H1 (cell line): Measurements from ENCODE around the gene LUC7L3. TPM values are rescaled to one million over a fixed set of nuclear protein-coding genes. Genes with fewer than 3 reads are reported as not detected.

Experiments
- CTCF ChIA-PET: fragments of 300-600 bp; sonication (Branson Sonifier 250); formaldehyde crosslinking; loops from one replicate; lab custom pipeline; 2021; ENCODE audit not compliant: partially characterized antibody; lab: Charles Lee
- POLR2A ChIA-PET: fragments of 300-600 bp; sonication (Branson Sonifier 250); formaldehyde crosslinking; loops from one replicate; lab custom pipeline; 2021; ENCODE audit warnings: inconsistent platforms; ENCODE audit not compliant: partially characterized antibody; lab: Charles Lee
- DNase-seq, 2 experiments: peaks; one replicate each; pipeline versions ENCODE4 v3.0.0 to v3.0.0-alpha.2; 2010 to 2022; ENCODE audit warnings: low spot score in 2 of 2, low read depth in 1 of 2, mixed read lengths in 1 of 2
- FAIRE-seq: peaks from 2 replicates; lab custom pipeline; 2011; peaks lifted over from hg19 to GRCh38; lab: Jason Lieb, UNC
- H2AFZ ChIP-seq: 2 replicates; pipeline ENCODE4 v1.8.1; 2012; ENCODE audit warnings: low read length, inconsistent platforms
- H2AK5ac ChIP-seq: 2 replicates; pipeline ENCODE4 v1.6.1; 2013; ENCODE audit warnings: low read depth, low read length
- H2BK120ac ChIP-seq: replicated peaks from 2 replicates; pipeline ENCODE3; 2013; ENCODE audit warnings: low read depth, low read length, inconsistent platforms
- H2BK12ac ChIP-seq: 2 replicates; pipeline ENCODE4 v1.6.1; 2013; ENCODE audit warnings: low read depth, low read length
- H2BK15ac ChIP-seq: 2 replicates; pipeline ENCODE4 v1.6.1; 2013; ENCODE audit warnings: low read length
- H2BK20ac ChIP-seq: 2 replicates; pipeline ENCODE4 v1.6.1; 2013; ENCODE audit warnings: low read length
- H2BK5ac ChIP-seq: 2 replicates; pipeline ENCODE4 v1.6.1; 2013; ENCODE audit warnings: low read depth, low read length
- H3K14ac ChIP-seq: 2 replicates; pipeline ENCODE4 v1.6.1; 2013; ENCODE audit warnings: inconsistent platforms; ENCODE audit not compliant: insufficient read length
- H3K18ac ChIP-seq: 2 replicates; pipeline ENCODE4 v1.6.1; 2013; ENCODE audit warnings: low read length; ENCODE audit errors: extremely low read depth
- H3K23ac ChIP-seq: 2 replicates; pipeline ENCODE4 v1.6.1; 2013; ENCODE audit warnings: inconsistent platforms; ENCODE audit not compliant: insufficient read length
- H3K23me2 ChIP-seq: 2 replicates; pipeline ENCODE4 v1.6.1; 2013; ENCODE audit warnings: low read depth, low read length
- H3K27ac ChIP-seq: 2 replicates; pipeline ENCODE4 v1.6.1; 2011; ENCODE audit warnings: low read depth, low read length, inconsistent platforms
- H3K27me3 ChIP-seq, 4 experiments: replicated peaks in 1 of 4; 1 replicate in 1 of 4; 2 replicates in 3 of 4; pipeline versions ENCODE4 v1.6.1 to v1.8.1; 2011 to 2013; ENCODE audit warnings: low read length in 3 of 4, mild to moderate bottlenecking in 3 of 4, inconsistent platforms in 2 of 4, mixed read lengths in 2 of 4, moderate library complexity in 1 of 4; ENCODE audit not compliant: control insufficient read depth in 3 of 4, insufficient read depth in 3 of 4; ENCODE audit errors: extremely low read depth in 1 of 4
- H3K36me3 ChIP-seq, 4 experiments: 2 replicates each; pipeline versions ENCODE4 v1.6.1 to v1.8.1; 2011 to 2013; ENCODE audit warnings: mild to moderate bottlenecking in 4 of 4, low read length in 3 of 4, moderate library complexity in 2 of 4, control low read depth in 1 of 4, inconsistent platforms in 1 of 4; ENCODE audit not compliant: insufficient read depth in 4 of 4, control insufficient read depth in 2 of 4
- H3K4ac ChIP-seq: replicated peaks from 2 replicates; pipeline ENCODE3; 2013; ENCODE audit warnings: low read length, low read depth, mixed read lengths, inconsistent platforms; ENCODE audit not compliant: insufficient read length
- H3K4me1 ChIP-seq, 4 experiments: replicated peaks in 1 of 4; 1 replicate in 1 of 4; 2 replicates in 3 of 4; pipeline versions ENCODE4 v1.6.1 to v1.8.1; 2011 to 2013; ENCODE audit warnings: low read length in 3 of 4, inconsistent platforms in 2 of 4, mixed read lengths in 1 of 4; ENCODE audit not compliant: insufficient read depth in 4 of 4, control insufficient read depth in 3 of 4
- H3K4me2 ChIP-seq, 2 experiments: 2 replicates each; pipeline versions ENCODE4 v1.6.1 to v1.8.1; 2011 to 2013; ENCODE audit warnings: low read depth in 2 of 2, low read length in 2 of 2, control low read depth in 1 of 2, inconsistent platforms in 1 of 2, mild to moderate bottlenecking in 1 of 2; ENCODE audit not compliant: insufficient read depth in 1 of 2
- H3K4me3 ChIP-seq, 4 experiments: fragments of 200-600, 300-600 bp in 1 of 4; sonication (generic), shearing (Covaris generic), sonication (Bioruptor Twin) in 1 of 4; 2 replicates each; pipeline versions ENCODE4 v1.5.1 to v1.8.1; 2011 to 2016; ENCODE audit warnings: low read length in 4 of 4, low read depth in 3 of 4, control low read depth in 2 of 4, inconsistent platforms in 2 of 4, mild to moderate bottlenecking in 2 of 4, mixed read lengths in 1 of 4, moderate library complexity in 1 of 4; ENCODE audit not compliant: insufficient read depth in 2 of 4; ENCODE audit errors: extremely low read depth in 1 of 4
- H3K56ac ChIP-seq: replicated peaks from 2 replicates; pipeline ENCODE3; 2013; ENCODE audit warnings: low read depth, mild to moderate bottlenecking, mixed read lengths, low read length, inconsistent platforms; ENCODE audit not compliant: insufficient read length
- H3K79me1 ChIP-seq: 2 replicates; pipeline ENCODE4 v1.6.1; 2013; ENCODE audit warnings: low read depth, low read length, control low read depth
- H3K79me2 ChIP-seq, 2 experiments: 2 replicates each; pipeline versions ENCODE4 v1.6.1 to v1.8.1; 2012 to 2013; ENCODE audit warnings: low read length in 2 of 2, mild to moderate bottlenecking in 2 of 2, inconsistent platforms in 1 of 2; ENCODE audit not compliant: insufficient read depth in 2 of 2, control insufficient read depth in 1 of 2
- H3K9ac ChIP-seq, 4 experiments: replicated peaks in 1 of 4; 1 replicate in 1 of 4; 2 replicates in 3 of 4; pipeline versions ENCODE4 v1.6.1 to v1.8.1; 2011 to 2013; ENCODE audit warnings: low read depth in 3 of 4, low read length in 3 of 4, control low read depth in 2 of 4, mild to moderate bottlenecking in 2 of 4, moderate library complexity in 2 of 4, inconsistent platforms in 1 of 4; ENCODE audit errors: extremely low read depth in 1 of 4
- H3K9me3 ChIP-seq, 2 experiments: 2 replicates each; pipeline versions ENCODE4 v1.6.1 to v1.8.1; 2012 to 2013; ENCODE audit warnings: mild to moderate bottlenecking in 2 of 2, moderate library complexity in 2 of 2, control low read depth in 1 of 2, inconsistent platforms in 1 of 2, low read depth in 1 of 2, low read length in 1 of 2, mixed read lengths in 1 of 2; ENCODE audit not compliant: insufficient read depth in 2 of 2
- H4K20me1 ChIP-seq, 2 experiments: replicated peaks in 1 of 2; 2 replicates each; pipeline versions ENCODE3 to v1.8.1; 2011 to 2013; ENCODE audit warnings: inconsistent platforms in 2 of 2, low read length in 2 of 2, mild to moderate bottlenecking in 1 of 2; ENCODE audit not compliant: insufficient read depth in 2 of 2, control insufficient read depth in 1 of 2
- H4K5ac ChIP-seq: 2 replicates; pipeline ENCODE4 v1.6.1; 2013; ENCODE audit warnings: low read length, low read depth, mixed read lengths, inconsistent platforms; ENCODE audit not compliant: insufficient read length
- H4K8ac ChIP-seq: 2 replicates; pipeline ENCODE4 v1.8.0; 2013; ENCODE audit warnings: mild to moderate bottlenecking, moderate library complexity, low read length, inconsistent platforms; ENCODE audit not compliant: insufficient read depth; ENCODE audit errors: extremely low read depth
- H4K91ac ChIP-seq: replicated peaks from 2 replicates; pipeline ENCODE3; 2013; ENCODE audit warnings: low read length, mixed read lengths, inconsistent platforms; ENCODE audit not compliant: insufficient read length
- POU5F1 ChIP-seq: IDR thresholded peaks from 2 replicates; pipeline ENCODE4 v1.6.1; 2011; ENCODE audit warnings: low read depth, mild to moderate bottlenecking, low read length, moderate library complexity
- RAD21 ChIP-seq, 2 experiments: IDR thresholded peaks in 1 of 2; conservative IDR thresholded peaks in 1 of 2; 2 replicates each; pipeline ENCODE4 v1.6.1; 2011; ENCODE audit warnings: low read depth in 2 of 2, low read length in 2 of 2, improper control_type of control experiment in 1 of 2, inconsistent platforms in 1 of 2, mild to moderate bottlenecking in 1 of 2, moderate library complexity in 1 of 2
- RXRA ChIP-seq: IDR thresholded peaks from 2 replicates; pipeline ENCODE4 v1.6.1; 2011; ENCODE audit warnings: low read depth, mild to moderate bottlenecking, low read length, moderate library complexity; ENCODE audit not compliant: insufficient read depth
- YY1 ChIP-seq: IDR thresholded peaks from 2 replicates; pipeline ENCODE4 v1.6.1; 2011; ENCODE audit warnings: low read depth, mild to moderate bottlenecking, low read length
- WGBS, 2 experiments: shearing (Covaris generic) in 1 of 2; methylation state at CpG; one replicate each; pipeline versions ENCODE4 v1.1.6 to v1.1.7; 2013 to 2015; ENCODE audit warnings: low lambda C conversion rate in 2 of 2, mixed read lengths in 2 of 2, inconsistent platforms in 1 of 2, low coverage in 1 of 2, missing lambda C conversion rate in 1 of 2; ENCODE audit not compliant: insufficient replicate concordance in 2 of 2, insufficient coverage in 1 of 2, insufficient read length in 1 of 2; ENCODE audit errors: extremely low coverage in 1 of 2, missing lambda C conversion rate in 1 of 2; 5-methylcytosine and 5-hydroxymethylcytosine counted together
- polyA plus RNA-seq, 7 experiments: library from polyadenylated mRNA; depleted of rRNA in 3 of 7; stranded (reverse) in 5 of 7; unstranded in 2 of 7; fragments of >200 nt in 5 of 7; fragments of 200-250 nt in 2 of 7; gene quantifications; 1 replicate in 5 of 7; 2 replicates in 1 of 7; 4 replicates in 1 of 7; pipeline versions ENCODE4 v1.2.1 to v1.2.3, GENCODE V29; 2011 to 2013; ENCODE audit warnings: missing spikeins in 2 of 7, mixed read lengths in 2 of 7
- total RNA-seq: library from RNA; stranded (reverse); fragmentation: NEBNext Ultra II Directional; extraction: Animal tissue kit (Norgen Biotek cat#: 25700); gene quantifications from 2 replicates; pipeline ENCODE4 v1.2.1, GENCODE V29; 2021

The LUC7L3 gene
- total and polyA plus RNA-seq, 2 of the 8 experiments (the other 6 are each of a cell fraction or from before 2014, with no cell fraction given) = 102 to 126 TPM

DNA sequence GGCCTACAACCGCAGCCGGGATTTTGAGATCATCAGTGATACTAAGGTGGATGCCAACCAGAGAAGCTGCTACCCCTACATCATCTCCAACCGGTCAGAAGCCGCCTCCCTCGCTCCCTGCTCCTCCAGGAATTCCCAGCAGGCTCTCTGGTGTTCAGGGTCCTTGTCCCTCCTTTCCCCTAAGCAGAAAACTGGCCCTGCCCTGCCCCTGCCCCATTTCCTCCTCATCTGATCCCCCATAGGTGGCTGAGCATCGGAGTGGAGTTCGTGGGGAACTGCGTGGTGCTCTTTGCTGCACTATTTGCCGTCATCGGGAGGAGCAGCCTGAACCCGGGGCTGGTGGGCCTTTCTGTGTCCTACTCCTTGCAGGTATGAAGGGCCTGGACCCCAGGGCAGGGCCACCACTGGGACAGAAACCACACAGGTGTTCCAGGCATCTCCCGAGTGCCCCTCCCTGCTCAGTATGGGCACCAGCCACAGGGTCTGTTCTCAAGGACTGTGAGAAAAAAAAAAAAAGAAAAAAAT lies 41.5 kb upstream of the LUC7L3 start:
- Histone ChIP-seq H3K56ac (no peak overlapping the region), H3K4me3 (no peak overlapping the region), H2AK5ac (no peak overlapping the region), H4K8ac (no peak overlapping the region)
- WGBS, 2 experiments = 89% methylated on average over 12 of the region's 12 CpGs; no CpG with 5 or more reads in 1 of the 2 experiments
- TF ChIP-seq YY1 (no peak), RAD21 (IDR thresholded peaks at IDR 0.05 in 1 of 2, conservative IDR thresholded peaks at IDR 0.05 in 1 of 2; ENCODE audit: low read depth in 2 of 2, low read length in 2 of 2) (no peak), RXRA (no peak), POU5F1 (no peak)
- TF ChIP-seq, all 59 proteins: peak for 0
- no peak overlapping the region for H2BK12ac ChIP-seq
- no peak overlapping the region for H2AFZ ChIP-seq
- no peak overlapping the region for H3K18ac ChIP-seq
- no peak overlapping the region for H4K5ac ChIP-seq
- H2BK120ac ChIP-seq = no peak overlapping the region
- H3K4me2 ChIP-seq = no peak overlapping the region
- no peaks in the 10 kb centered on the region for H3K9me3 ChIP-seq
- H3K79me2 ChIP-seq = no peaks in the 10 kb centered on the region
- H2BK5ac ChIP-seq = no peak overlapping the region
- no peak overlapping the region for H4K91ac ChIP-seq
- no peak overlapping the region for H3K14ac ChIP-seq
- no peak overlapping the region for H2BK15ac ChIP-seq
- FAIRE-seq = no peak
- no peak overlapping the region for H3K4ac ChIP-seq
- no peak overlapping the region for H3K27ac ChIP-seq
- H3K23me2 ChIP-seq = no peaks in the 10 kb centered on the region
- ChIA-PET CTCF (no interaction called here), POLR2A (no interaction called here)
- no peaks in the 10 kb centered on the region for H3K36me3 ChIP-seq
- H3K9ac ChIP-seq = no peak overlapping the region
- H3K4me1 ChIP-seq = no peaks in the 10 kb centered on the region; a peak in 1 of 7 replicates
- no peak overlapping the region for H3K23ac ChIP-seq
- no peak overlapping the region for H2BK20ac ChIP-seq
- no peak for DNase-seq
- H3K79me1 ChIP-seq = no peaks in the 10 kb centered on the region
- no peaks in the 10 kb centered on the region for H3K27me3 ChIP-seq
- H4K20me1 ChIP-seq = no peaks in the 10 kb centered on the region
